Central memory CD4-positive, alpha-beta T cell (primary cell): ENCODE results near the gene PLXDC2.

ENCODE experiments used
- DNase-seq: peaks from one replicate; pipeline ENCODE4 v3.0.0; 2022

Gene PLXDC2

DNA sequence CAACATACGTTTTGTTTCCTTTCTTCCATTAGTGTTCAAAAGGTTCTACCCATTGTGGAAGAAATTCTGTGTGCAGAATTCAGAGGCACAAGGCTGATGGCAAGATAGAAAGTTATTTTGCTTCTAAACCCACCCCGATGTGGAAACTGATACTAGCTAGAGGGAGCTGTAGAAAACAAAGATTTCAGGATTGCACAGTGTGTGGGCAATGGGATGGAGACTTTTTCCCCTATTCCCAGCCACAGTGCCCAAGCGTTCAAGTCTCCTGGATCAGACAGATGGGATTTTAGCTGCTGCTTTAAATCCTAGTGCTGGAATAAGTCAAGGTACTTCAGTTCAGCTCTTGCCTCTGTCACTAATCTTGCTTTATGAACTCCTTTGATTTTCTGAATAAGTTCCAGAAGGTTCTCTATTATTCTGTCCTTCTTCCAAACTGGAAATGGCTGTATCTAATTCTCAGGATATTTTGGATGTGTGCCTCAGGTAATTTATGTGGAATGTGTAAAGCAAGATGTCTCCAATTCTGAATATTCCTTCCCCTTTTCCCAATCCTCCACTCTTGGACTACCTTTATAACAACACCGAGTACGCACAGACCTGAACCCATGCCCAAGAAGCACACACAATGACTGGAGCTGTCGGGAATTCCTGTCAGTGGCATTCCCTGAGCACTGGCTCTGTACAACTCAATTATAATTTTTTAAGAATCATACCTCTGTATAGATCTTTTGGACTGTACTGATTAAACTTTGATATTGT lies 473.0 kb downstream of the PLXDC2 start:
- DNase-seq, result no peak

DNA sequence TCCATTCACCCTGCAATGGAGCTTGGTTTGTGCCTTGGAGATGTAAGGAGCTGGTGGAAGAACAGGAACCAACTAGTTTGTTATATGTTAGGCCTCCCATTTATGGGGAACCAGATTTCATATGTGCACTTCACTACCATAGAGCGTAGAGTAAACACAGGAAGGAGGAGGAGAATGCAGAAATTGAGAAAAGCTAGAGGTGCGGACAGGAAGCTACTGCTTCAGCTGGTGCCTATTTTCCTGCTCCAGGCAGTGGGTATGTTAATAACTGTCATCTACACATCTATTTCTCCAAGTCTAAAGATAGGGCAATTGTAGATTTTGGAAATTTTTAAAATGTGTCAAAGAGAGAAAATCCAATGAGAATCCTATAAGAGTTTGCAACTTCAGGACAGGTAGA lies 482.2 kb downstream of the PLXDC2 start:
- DNase-seq, result no peak

DNA sequence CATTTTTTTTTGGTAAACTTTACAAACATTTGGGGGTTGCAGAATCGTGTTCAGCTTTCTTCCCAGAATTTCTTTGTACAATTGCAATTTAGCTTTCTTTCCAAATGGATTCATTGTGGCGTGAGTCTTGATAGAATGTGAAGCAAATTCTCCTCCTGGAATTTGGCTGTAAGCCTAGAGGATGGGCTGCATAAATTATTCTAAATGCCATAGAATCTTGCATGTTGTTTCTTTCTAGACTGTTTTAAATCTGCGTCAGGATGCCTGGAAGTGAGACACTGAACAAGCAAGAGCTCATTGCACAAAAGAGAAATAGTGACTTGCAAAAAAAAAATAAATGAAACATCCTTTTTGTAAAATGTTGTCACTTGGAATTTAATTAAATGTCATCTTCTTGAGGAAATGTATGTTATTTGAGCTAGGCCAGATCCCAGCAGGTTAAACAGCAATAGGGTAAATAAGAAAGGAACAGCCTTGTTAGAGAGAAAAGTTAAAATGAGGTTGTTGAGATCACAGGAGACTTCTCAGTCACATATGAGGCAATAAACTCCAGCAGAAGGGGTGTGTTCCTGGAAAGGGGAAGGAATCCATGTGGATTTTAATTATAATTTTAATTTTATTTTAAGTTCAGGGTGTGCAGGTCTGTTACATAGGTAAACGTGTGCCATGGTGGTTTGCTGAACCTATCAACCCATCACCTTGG lies 483.0 kb downstream of the PLXDC2 start:
- DNase-seq, result no peak

DNA sequence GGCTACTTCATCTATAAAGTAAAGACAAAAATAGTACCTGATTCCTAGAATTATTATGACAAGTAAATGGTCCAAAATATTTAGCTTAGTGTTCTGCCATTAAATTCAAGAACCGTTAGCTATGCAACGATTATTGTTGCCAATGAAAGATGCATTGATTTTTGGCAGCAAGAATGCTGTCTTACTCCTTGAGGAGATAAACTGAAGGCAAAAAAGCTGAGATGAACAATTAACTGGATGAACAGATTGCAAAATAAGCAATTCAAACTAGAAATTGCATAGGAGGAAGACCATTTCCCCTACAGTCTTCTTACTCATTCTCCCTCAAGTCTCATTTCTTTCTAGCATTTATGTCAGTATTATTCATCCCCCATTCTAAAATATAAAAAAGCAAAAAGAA lies 484.5 kb downstream of the PLXDC2 start:
- no peak for DNase-seq

DNA sequence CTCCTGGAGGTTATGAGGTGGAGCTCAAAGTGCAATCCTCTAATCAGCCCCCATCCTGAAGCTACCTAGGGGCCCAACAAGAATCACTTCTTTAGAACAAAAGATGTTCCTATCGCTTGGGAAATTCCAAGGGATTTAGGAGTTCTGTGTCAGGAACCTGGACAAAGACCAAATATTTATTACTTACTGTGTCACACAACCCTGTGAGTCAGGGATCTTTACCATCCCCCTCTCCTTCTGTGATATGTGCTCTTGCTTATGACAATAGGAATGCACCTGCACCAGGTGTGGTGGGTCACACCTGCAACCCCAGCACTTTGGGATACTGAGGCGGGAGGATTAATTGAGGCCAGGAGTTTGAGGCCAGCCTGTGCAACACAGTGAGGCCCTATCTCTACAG lies 485.8 kb downstream of the PLXDC2 start:
- no peak for DNase-seq

DNA sequence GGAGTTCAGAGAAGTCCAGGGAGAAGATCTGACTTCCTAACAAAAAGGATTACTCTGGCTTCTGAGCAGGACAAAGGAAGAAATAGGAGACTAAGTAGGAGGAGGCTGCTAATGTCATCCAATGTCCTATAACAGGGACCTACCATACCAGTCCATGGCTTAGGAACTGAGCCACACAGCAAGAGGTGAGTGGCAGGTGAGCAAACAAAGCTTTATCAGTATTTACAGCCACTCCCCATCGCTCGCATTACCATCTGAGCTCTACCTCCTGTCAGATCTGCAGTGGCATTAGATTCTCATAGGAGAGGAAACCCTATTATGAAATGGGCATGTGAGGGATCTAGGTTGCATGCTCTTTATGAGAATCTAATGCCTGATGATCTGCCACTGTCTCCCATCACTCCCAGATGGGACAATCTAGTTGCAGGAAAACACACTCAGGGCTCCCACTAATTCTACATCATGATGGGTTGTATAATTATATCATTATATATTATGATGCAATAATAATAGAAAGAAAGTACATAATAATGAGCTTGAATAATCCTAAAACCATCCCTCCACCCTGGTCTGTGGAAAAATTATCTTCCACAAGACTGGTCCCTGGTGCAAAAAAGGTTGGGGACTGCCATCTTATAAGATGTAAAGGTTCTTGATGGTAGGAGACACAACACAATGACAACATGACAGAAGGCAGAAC lies 487.4 kb downstream of the PLXDC2 start:
- no peak for DNase-seq

DNA sequence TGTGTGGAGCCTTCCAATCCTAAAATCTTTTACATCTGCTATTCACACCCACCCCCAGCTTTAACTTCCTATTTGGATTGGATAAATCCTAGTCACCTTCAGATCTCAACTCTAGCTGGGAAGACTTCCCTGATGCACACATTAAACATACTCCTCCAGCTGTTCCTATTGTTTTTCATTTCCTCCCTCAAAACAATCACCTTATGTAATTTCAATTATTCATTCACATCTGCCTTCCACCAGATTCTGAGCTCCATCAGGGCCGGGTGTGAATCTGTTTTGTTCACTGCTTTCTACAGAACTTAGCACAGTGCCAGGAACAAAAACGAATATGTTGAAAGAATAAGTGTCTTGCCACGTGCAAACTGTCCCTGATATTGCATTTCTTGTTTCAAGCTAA lies 497.4 kb downstream of the PLXDC2 start:
- no peak for DNase-seq

DNA sequence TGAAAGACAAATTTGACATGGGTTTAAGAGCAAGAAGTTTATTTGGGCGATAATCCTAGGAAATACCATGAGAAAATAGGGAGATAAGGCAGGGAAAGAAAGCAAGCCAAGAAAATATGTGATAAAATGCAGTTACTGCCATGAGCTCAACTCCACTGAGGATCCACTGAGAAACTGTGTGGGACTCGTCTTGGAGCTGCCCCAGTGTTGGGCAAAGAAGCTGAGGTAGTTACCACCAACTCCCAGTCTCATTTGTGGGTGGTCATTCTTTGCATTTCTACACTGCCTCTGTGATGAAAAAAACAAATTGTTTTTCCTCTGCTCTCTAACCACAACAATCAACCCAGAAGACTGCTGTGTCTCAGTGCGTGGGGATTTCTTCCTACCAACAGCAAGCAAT lies 498.2 kb downstream of the PLXDC2 start:
- no peak for DNase-seq

DNA sequence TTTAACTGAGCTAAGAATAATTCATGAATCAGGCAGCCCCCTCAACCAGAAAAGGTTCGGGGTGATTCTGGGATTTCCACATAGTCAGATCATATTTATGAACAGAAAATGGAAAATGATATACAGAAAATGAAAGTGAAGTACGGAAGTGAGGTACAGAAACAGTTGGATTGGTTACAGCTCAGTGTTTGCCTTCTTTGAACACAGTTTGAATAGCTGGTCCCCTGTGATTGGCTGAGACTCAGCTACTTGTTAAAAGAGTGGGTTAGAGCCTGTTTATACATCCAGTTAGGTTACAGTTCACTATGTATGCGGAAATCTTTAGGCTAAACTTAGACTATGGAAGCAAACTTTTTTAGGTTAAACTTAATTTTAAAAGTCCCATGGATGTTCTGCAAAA lies 511.7 kb downstream of the PLXDC2 start:
- DNase-seq, result no peak

DNA sequence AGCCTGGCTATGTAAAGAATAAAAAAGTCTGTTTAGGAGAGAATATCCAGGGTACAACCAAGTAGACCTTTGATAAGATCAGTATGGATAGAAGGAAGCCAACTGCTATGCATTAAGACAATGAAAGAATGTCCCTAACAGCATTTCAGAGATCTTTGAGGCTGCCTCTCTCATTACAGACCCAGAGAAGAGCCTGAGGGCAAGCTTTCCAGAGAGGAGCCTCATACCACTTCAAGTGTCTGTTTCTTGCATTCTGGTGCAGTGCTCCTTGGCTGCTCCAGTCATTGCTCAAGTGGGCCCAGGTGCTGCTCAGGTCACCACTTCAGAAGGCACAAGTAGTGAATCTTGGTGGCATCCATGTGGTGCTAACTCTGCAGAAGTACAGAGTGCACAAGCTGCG lies 514.0 kb downstream of the PLXDC2 start:
- DNase-seq, result no peak

DNA sequence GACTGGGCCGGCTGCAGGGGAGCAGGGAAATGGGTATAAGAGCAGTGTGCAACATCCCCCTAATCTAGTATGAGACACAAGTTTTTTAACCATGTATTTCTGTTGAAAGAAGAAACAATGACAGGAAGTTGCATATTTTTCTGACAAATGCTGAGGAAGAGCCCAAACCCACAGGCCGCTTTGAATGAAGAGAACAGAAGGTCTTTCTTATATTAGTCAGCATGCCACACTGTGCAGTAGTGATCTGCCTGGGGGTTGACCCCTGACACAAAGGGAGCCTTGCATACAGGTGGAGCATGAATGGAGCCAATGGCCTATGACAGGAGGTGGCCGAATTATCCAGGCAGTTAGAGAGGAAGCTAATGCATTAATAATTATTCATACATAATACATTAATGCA lies 518.3 kb downstream of the PLXDC2 start:
- DNase-seq, result no peak
